ENCODE data around the gene CCDC201.

GRCh38 chr7:45897042-45897690 is 24.3 kb upstream of the CCDC201 start:
- TF ChIP-seq SP2 (IDR thresholded peaks at IDR 0.05; ENCODE audit: low read length): no peak
- TF ChIP-seq GABPA (IDR thresholded peaks at IDR 0.05; ENCODE audit: borderline replicate concordance, insufficient read depth, low read length): no peak
- TF ChIP-seq POLR2AphosphoS5 (IDR thresholded peaks at IDR 0.05; ENCODE audit: low read depth, low read length): no peak
- TF ChIP-seq, protein P1, sequence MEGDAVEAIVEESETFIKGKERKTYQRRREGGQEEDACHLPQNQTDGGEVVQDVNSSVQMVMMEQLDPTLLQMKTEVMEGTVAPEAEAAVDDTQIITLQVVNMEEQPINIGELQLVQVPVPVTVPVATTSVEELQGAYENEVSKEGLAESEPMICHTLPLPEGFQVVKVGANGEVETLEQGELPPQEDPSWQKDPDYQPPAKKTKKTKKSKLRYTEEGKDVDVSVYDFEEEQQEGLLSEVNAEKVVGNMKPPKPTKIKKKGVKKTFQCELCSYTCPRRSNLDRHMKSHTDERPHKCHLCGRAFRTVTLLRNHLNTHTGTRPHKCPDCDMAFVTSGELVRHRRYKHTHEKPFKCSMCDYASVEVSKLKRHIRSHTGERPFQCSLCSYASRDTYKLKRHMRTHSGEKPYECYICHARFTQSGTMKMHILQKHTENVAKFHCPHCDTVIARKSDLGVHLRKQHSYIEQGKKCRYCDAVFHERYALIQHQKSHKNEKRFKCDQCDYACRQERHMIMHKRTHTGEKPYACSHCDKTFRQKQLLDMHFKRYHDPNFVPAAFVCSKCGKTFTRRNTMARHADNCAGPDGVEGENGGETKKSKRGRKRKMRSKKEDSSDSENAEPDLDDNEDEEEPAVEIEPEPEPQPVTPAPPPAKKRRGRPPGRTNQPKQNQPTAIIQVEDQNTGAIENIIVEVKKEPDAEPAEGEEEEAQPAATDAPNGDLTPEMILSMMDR (IDR thresholded peaks at IDR 0.05; ENCODE audit: control extremely low read depth in 1 of 3, insufficient read depth in 1 of 3, low read depth in 1 of 3, low read length in 3 of 3): no peak
- TF ChIP-seq POLR2A (IDR thresholded peaks at IDR 0.05; ENCODE audit: control extremely low read depth in 1 of 2, low read depth in 2 of 2, low read length in 2 of 2): no peak
- no peak for TF ChIP-seq EZH2 (IDR thresholded peaks at IDR 0.05; ENCODE audit: low read depth, low read length, severe bottlenecking)
- no peak for TF ChIP-seq SAP30 (IDR thresholded peaks at IDR 0.05; ENCODE audit: insufficient read depth, insufficient replicate concordance, low read length)
- TF ChIP-seq ZNF274 (IDR thresholded peaks at IDR 0.05; ENCODE audit: borderline replicate concordance, extremely low read depth, low read length): no peak
- TF ChIP-seq SIRT6 (IDR thresholded peaks at IDR 0.05; ENCODE audit: low read length): no peak
- TF ChIP-seq, protein P2, sequence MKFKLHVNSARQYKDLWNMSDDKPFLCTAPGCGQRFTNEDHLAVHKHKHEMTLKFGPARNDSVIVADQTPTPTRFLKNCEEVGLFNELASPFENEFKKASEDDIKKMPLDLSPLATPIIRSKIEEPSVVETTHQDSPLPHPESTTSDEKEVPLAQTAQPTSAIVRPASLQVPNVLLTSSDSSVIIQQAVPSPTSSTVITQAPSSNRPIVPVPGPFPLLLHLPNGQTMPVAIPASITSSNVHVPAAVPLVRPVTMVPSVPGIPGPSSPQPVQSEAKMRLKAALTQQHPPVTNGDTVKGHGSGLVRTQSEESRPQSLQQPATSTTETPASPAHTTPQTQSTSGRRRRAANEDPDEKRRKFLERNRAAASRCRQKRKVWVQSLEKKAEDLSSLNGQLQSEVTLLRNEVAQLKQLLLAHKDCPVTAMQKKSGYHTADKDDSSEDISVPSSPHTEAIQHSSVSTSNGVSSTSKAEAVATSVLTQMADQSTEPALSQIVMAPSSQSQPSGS (IDR thresholded peaks at IDR 0.05; ENCODE audit: low read length): no peak

All from H1 (cell line).